Adipose tissue (tissue), 3 donors: ENCODE results near the gene C11orf54. TPM values are rescaled to one million over a fixed set of nuclear protein-coding genes. Genes with fewer than 3 reads are reported as not detected.
"Not testable (repeated sequence)": the region's sequence is repeated elsewhere in the genome, so short reads cannot be mapped to it uniquely, and the experiment has no call there.

Source experiments
- H3K27ac ChIP-seq: one replicate; pipeline ENCODE4 v1.5.1; 2013; ENCODE audit warnings: low read depth, low read length
- WGBS, 3 donors: extraction: QIAGEN DNeasy Blood & Tissue Kit; methylation state at CpG; one replicate each; pipeline ENCODE4 v1.1.7; 2013; 5-methylcytosine and 5-hydroxymethylcytosine counted together
- polyA plus RNA-seq, 3 donors: library from polyadenylated mRNA; stranded (reverse); fragments of 200-250 nt; gene quantifications; one replicate each; pipeline ENCODE4 v1.2.3, GENCODE V29; 2013
- donor health status: healthy with polysubstance abuse.
- donor health status: Bipolar disorder and iron deficiency.
- donor health status: healthy.

Gene C11orf54
- polyA plus RNA-seq, 3 donors: 15.6 to 25.9 (median 17.6) TPM

GRCh38 chr11:93732237-93732892 lies 9.1 kb upstream of the C11orf54 start:
- no peak overlapping the region for H3K27ac ChIP-seq
- WGBS, 3 donors: 46 to 73% (median 71%) methylated on average over 4 of the region's 4 CpGs

GRCh38 chr11:93733474-93733873 lies 8.0 kb upstream of the C11orf54 start:
- WGBS, 3 donors: 58 to 67% (median 67%) methylated on average over 6 of the region's 6 CpGs
- no peak overlapping the region for H3K27ac ChIP-seq

DNA sequence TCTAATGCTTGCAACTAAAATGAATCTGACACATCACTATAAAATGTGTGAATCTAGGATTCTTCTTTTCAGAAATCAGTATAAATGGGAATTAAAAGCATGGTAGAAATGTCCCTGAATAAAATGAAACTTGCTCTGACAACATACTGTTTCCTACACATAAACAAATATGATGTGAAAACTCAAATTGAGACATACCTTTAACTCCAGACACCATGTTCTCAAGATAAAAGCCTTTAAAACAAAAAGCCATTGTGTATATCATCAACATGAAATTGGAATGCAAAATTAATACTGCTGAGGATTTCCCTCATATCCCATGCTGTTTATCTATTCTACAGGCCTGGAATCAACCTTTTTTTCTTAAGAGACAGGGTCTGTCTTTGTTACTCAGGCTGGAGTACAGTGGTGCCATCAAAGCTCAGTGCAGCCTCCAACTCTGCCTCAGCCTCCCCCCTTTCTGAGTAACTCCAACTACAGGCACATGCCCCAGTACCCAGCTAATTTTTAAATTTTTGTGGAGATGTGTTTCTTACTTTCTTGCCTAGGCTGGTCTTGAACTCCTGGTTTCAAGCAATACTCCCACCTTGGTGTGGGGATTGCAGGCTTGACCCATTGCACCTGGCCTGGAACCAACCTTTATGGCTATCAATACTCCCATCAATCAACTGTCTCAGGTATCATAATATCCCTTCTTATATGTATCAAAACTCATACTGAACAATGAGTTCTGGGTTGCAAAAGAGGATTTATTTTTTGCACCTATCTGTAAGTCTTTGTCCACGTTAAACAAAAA lies 6.8 kb upstream of the C11orf54 start:
- 80 to 87% (median 86%) methylated on average over 1 of the region's 1 CpG for WGBS, 3 donors

GRCh38 chr11:93735627-93736026 lies 5.8 kb upstream of the C11orf54 start:
- 88 to 96% (median 90%) methylated on average over 1 of the region's 1 CpG for WGBS, 3 donors
- no peak overlapping the region for H3K27ac ChIP-seq

More for the DNA sequence above, 6.8 kb upstream of the C11orf54 start:
- H3K27ac ChIP-seq: no peak overlapping the region

GRCh38 chr11:93736129-93736528 lies 5.3 kb upstream of the C11orf54 start:
- no peak overlapping the region for H3K27ac ChIP-seq

DNA sequence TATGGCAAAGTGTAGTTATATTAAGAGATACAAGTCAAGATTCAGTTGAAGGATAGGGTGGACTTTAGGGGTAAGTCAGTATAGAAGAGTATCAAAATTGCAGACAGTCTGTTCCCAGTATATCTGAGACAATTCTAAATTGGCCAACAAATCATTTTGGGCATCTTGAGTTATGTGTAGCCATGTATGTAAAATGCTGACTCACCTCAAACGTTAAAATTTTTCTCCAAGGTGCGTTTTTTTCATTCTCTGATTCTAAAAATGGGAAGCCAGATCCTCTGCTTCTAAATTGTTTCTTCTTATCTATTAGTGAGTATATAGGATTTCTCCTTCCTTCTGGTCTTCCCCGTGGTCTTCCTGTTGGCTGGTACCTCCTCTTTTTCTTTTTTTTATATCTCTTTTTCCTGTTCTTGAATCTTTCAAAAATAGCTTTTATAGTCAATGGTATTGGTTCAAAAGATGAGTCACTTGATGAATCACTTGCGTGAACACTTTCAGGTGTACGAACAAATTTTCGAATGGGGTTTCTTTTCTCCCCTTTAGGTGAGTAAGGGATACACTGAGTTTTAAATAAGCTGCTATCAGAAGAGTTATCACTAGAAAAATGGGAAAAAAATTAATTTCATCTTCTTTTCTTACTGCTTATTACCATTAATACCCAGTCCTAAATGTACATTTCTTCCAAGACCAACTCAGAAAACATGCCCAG lies 3.4 kb upstream of the C11orf54 start:
- 50 to 63% (median 51%) methylated on average over 6 of the region's 6 CpGs for WGBS, 3 donors
- H3K27ac ChIP-seq: no peak overlapping the region

DNA sequence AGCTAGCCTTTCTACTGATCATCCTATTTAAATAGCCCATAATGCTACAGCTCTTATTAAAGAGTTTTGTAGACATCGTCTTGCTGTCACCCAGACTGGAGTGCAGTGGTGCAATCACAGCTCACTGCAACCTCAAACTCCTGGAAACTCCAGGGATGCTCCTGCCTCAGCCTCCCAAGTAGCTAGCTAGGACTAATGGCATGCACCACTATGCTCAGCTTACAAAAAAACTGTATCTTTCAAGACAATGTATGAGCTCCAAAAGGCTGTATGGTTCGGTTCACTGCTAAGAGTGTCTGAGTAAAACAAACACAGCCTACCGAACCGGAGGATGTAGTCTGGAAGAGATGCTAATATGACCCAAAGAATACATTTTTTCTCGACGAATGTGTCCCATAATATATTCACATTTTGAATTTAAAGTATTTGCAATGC lies 2.8 kb upstream of the C11orf54 start:
- H3K27ac ChIP-seq: no peak overlapping the region
- WGBS, 3 donors: 35 to 64% (median 61%) methylated on average over 6 of the region's 6 CpGs

GRCh38 chr11:93740031-93740729 lies 1.3 kb upstream of the C11orf54 start:
- no peak overlapping the region for H3K27ac ChIP-seq
- WGBS, 3 donors: 4 to 11% (median 8%) methylated on average over 18 of the region's 18 CpGs

- peak overlapping the region; percentile 85 for H3K27ac ChIP-seq
- WGBS, 3 donors: 0 to 1% (median 0%) methylated on average over 20 of the region's 20 CpGs
Observed at GRCh38 chr11:93740730-93741093, 760 bp upstream of the C11orf54 start.

DNA sequence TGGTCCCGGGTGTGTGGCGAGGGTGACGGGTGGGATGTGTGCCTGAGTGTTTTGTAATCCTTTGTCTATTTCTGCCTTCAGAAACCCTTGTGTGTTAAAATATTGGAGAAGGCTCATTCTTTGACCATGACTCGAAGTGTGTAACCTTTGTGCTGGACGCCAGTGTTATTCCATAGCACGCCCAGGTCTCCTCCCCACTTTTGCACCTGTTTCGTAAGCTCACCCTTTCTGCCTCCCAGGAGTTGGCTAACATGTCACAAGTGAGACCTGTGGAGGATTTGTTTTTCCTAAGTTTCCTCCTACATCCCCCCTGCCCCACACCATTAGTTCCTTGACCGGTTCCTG lies 382 bp downstream of the C11orf54 start:
- 0 to 1% (median 1%) methylated on average over 8 of the region's 8 CpGs for WGBS, 3 donors
- no peak overlapping the region for H3K27ac ChIP-seq

- 83 to 92% (median 91%) methylated on average over 23 of the region's 23 CpGs for WGBS, 3 donors
- no peak overlapping the region for H3K27ac ChIP-seq
Observed at GRCh38 chr11:93743291-93743690, 1.8 kb downstream of the C11orf54 start.

DNA sequence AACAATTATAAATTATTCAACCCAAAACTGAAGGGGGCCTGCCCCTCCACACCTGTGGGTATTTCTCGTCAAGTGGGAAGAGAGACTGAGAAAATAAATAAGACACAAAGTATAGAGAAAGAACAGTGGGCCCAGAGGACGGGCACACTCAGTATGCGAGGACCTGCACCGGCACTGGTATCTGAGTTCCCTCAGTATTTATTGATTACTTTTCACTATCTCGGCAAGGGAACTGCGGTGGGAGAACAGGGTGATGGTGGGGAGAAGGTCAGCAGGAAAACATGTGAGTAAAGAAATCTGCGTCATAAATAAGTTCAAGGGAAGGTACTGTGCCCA lies 3.2 kb downstream of the C11orf54 start:
- H3K27ac ChIP-seq: no peak overlapping the region
- 22 to 80% (median 68%) methylated on average over 7 of the region's 7 CpGs for WGBS, 3 donors

DNA sequence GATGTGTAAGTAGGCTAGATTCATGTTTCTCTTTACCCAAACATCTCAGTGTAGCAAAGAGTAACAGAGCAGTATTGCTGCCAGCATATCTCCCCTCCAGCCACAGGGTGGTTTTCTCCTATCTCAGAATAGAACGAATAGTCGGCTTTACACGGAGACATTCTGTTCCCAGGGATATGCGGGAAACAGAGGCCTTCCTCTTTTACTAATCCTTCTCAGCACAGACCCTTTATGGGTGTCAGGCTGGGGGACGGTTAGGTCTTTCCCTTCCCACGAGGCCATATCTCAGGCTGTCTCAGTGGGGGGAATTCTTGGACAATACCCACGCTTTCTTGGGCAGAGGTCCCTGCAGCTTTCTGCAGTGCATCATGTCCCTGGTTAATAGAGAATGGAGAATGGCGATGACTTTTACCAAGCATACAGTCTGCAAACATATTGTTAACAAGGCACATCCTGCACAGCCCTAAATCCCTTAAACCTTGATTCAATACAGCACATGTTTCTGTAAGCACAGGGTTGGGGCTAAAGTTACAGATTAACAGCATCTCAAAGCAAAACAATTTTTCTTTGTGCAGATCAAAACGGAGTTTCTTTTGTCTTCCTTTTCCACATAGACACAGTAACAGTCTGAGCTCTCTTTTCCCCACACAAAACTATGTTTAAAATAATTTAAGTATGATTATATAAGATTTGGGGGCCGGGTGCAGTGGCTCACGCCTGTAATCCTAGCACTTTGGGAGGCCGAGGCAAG lies 3.7 kb downstream of the C11orf54 start:
- not testable (repeated sequence) for H3K27ac ChIP-seq
- WGBS, 3 donors: 17 to 70% (median 53%) methylated on average over 12 of the region's 12 CpGs

GRCh38 chr11:93746101-93746500 lies 4.6 kb downstream of the C11orf54 start:
- H3K27ac ChIP-seq: no peak overlapping the region
- 27 to 88% (median 80%) methylated on average over 2 of the region's 2 CpGs for WGBS, 3 donors

DNA sequence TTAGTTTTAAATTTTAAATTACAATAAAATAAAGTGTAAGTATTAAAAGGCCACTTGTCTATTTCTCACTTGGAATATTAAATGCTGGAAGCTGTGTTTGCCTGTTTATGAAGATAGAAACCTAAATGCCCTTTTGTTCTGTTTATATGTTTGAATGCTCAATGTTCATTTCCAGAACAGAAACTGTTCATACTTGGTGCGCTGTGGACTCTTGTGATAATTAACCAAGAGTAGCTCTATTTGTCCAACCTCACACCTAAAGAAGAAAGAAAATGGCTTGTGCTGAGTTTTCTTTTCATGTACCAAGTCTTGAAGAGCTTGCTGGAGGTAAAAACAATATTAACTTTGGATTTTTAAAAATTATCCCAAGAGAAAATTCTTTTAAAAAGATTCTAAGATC lies 5.7 kb downstream of the C11orf54 start:
- WGBS, 3 donors: 61 to 94% (median 93%) methylated on average over 1 of the region's 1 CpG
- no peak overlapping the region for H3K27ac ChIP-seq

DNA sequence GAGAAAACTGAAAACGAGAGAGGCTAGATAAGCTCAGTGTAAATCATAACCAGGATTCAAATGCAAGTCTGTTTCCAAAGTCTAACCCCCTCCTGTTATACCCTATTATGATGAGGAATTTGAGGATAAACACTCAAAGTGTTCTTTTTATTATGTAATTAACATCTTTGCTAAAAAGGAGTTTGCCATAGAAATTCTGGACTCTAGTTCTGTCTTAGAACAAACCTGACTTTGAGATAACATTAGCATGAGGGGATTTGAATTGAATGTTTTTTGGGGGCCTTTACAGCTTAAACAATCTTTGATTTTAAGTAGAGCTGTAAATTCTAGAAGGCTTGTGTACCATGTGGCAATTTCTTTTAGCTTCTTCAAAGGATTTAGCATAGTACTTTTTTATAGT lies 9.5 kb downstream of the C11orf54 start:
- 81 to 86% (median 82%) methylated on average over 1 of the region's 1 CpG for WGBS, 3 donors

GRCh38 chr11:93753241-93753640 lies 11.8 kb downstream of the C11orf54 start:
- WGBS, 3 donors: 95 to 100% (median 97%) methylated on average over 2 of the region's 2 CpGs
- H3K27ac ChIP-seq: no peak overlapping the region

More for the DNA sequence above, 9.5 kb downstream of the C11orf54 start:
- H3K27ac ChIP-seq: no peak overlapping the region

GRCh38 chr11:93756748-93757147 lies 15.3 kb downstream of the C11orf54 start:
- 73 to 83% (median 79%) methylated on average over 3 of the region's 3 CpGs for WGBS, 3 donors
- no peak overlapping the region for H3K27ac ChIP-seq
